Tibial nerve (tissue), 4 donors: Measurements from ENCODE around the gene ZNF438.

Source experiments
- EP300 ChIP-seq, 2 donors: sonication (generic); formaldehyde crosslinking; IDR thresholded peaks; one replicate each; pipeline ENCODE4 v1.6.1; 2017; ENCODE audit warnings: antibody characterized with exemption in 2 of 2, mild to moderate bottlenecking in 1 of 2
- POLR2A ChIP-seq, 2 donors: fragments of 450-650 bp; IDR thresholded peaks; one replicate each; pipeline ENCODE4 v1.6.1; 2017; ENCODE audit warnings: antibody characterized with exemption in 2 of 2, mild to moderate bottlenecking in 2 of 2, moderate library complexity in 2 of 2
- TF ChIP-seq, protein P1 (sequence below), 5 experiments: fragments of 200-600 bp in 3 of 5; fragments of 450-650 bp in 2 of 5; sonication (generic) in 3 of 5; IDR thresholded peaks; one replicate each; pipeline ENCODE4 v1.5.1; 2016 to 2019; ENCODE audit warnings: antibody characterized with exemption in 5 of 5, mild to moderate bottlenecking in 3 of 5, moderate library complexity in 2 of 5

DNA sequence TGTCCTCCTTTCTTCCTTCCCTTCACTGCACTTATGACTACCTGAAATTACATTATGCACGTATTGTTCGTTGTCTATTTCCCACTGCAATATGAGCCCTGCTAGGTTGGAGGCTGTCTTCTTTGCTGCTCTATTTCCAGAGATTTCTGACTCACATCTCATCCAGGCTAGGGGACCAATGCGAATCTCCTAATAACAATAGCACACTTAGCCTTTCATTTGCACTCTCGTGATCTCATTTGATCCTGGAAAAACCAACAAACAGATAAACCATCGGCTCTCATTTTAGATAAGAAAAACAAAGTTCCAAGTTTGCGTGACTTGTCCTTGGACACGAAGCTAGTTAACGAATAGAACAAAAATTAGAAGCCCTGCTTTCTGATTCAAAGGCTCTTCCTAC is 1.4 kb downstream of the ZNF438 start:
- TF ChIP-seq, protein P1, sequence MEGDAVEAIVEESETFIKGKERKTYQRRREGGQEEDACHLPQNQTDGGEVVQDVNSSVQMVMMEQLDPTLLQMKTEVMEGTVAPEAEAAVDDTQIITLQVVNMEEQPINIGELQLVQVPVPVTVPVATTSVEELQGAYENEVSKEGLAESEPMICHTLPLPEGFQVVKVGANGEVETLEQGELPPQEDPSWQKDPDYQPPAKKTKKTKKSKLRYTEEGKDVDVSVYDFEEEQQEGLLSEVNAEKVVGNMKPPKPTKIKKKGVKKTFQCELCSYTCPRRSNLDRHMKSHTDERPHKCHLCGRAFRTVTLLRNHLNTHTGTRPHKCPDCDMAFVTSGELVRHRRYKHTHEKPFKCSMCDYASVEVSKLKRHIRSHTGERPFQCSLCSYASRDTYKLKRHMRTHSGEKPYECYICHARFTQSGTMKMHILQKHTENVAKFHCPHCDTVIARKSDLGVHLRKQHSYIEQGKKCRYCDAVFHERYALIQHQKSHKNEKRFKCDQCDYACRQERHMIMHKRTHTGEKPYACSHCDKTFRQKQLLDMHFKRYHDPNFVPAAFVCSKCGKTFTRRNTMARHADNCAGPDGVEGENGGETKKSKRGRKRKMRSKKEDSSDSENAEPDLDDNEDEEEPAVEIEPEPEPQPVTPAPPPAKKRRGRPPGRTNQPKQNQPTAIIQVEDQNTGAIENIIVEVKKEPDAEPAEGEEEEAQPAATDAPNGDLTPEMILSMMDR (IDR thresholded peaks at IDR 0.05), result no peak
- TF ChIP-seq POLR2A (IDR thresholded peaks at IDR 0.05), result no peak
- no peak for TF ChIP-seq EP300 (IDR thresholded peaks at IDR 0.05)
